GM12873 (cell line): ENCODE results near the gene PPP4R1.
A peak's percentile ranks its signal among the peaks of the same experiment; 100 is the strongest.

Experiments
- CTCF ChIP-seq: IDR thresholded peaks from 2 replicates; pipeline ENCODE4 v1.5.1; 2012; ENCODE audit warnings: low read depth, mild to moderate bottlenecking, moderate library complexity, low read length, control low read depth; ENCODE audit not compliant: insufficient read depth; ENCODE audit errors: missing control alignments

PPP4R1 gene, protein sequence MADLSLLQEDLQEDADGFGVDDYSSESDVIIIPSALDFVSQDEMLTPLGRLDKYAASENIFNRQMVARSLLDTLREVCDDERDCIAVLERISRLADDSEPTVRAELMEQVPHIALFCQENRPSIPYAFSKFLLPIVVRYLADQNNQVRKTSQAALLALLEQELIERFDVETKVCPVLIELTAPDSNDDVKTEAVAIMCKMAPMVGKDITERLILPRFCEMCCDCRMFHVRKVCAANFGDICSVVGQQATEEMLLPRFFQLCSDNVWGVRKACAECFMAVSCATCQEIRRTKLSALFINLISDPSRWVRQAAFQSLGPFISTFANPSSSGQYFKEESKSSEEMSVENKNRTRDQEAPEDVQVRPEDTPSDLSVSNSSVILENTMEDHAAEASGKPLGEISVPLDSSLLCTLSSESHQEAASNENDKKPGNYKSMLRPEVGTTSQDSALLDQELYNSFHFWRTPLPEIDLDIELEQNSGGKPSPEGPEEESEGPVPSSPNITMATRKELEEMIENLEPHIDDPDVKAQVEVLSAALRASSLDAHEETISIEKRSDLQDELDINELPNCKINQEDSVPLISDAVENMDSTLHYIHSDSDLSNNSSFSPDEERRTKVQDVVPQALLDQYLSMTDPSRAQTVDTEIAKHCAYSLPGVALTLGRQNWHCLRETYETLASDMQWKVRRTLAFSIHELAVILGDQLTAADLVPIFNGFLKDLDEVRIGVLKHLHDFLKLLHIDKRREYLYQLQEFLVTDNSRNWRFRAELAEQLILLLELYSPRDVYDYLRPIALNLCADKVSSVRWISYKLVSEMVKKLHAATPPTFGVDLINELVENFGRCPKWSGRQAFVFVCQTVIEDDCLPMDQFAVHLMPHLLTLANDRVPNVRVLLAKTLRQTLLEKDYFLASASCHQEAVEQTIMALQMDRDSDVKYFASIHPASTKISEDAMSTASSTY

DNA sequence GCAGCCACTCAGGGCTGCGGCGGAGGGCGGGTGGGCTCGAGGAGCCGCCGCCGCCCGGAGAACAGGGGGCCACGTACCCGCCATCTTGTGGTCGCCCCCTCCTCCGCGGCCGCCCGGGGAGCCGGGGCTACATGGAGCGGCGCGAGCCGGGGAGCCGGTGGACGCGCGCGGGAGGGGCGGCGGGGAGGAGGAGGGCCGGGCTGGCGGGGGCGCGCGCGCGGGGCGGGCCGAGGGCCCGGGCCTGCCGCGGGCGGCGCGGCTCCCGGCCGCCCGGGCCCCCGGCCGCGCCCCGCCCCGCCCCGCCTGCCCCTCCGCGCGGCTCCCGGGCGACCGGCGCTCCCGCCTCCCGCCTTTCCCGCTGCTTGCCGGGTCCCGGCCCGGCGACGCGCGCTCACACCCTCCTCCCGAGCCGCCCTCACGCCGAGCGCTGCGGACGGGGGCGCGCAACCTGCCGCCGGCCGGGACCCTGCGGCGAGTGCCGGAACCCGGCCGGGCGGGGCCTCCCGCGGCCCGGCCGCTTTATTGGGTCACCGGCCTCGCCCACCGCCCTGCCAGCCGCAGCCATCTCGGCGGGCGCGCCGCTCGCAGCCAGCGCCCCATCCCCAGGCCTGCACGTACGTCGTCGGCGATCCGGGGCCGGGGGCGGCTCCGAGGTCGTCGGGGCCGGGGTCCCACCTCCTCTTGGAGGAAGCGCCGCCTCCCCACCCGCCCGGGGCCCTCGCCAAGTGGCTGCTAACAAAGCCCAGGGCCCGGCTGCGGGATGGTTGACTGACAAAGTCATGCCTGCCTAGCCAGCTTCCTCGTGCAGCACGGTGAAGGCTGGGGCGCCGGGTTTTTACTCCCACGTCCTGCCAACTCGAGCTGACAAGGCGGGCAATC is at the start of gene PPP4R1:
Gene PPP4R1, minus strand, starts transcription at position 159 of the 879 bp plus-strand sequence. Its CDS starts 75 bp downstream, at position 84.
- no peak for TF ChIP-seq CTCF

DNA sequence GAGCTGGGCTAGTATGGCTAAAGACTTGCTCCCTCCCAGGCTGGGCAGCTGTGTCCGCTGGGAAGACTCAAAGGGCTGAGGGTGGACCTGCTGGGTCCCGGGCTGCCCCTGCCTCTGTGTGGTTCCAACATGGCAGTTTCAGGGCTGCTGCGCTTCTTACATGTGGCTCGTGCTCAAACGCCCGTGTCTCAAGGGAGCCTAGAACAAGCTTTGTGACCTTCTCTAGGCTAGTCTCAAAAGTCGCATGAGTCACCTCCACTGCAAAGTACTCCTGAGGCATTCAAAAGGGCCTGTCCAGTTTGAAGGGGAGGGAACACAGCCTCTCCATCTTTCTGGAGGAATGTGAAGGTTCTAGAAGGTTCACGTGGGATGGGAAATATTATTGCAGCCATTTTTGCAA is 49.0 kb upstream of the PPP4R1 start:
- TF ChIP-seq CTCF, result no peak

DNA sequence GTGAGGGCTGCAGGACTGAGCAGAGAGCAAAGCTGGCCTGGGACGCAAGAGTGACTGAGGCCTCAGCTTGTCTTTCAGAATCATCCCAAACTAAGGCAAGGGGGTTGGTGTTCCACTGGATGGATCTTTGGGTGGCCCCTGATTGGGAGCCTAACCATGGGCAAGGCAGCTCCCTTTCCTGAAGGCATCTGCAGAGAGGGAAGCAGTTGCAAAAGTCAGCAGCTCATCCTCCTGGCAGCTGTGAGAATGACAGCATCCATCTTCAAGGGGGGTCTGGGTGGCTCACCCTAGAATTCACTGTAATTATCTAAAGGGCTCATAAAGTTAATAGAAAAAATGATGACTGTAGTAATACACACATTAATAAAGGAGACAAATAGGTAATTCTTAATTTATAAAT is 47.2 kb upstream of the PPP4R1 start:
- TF ChIP-seq CTCF, result peak; percentile 23

DNA sequence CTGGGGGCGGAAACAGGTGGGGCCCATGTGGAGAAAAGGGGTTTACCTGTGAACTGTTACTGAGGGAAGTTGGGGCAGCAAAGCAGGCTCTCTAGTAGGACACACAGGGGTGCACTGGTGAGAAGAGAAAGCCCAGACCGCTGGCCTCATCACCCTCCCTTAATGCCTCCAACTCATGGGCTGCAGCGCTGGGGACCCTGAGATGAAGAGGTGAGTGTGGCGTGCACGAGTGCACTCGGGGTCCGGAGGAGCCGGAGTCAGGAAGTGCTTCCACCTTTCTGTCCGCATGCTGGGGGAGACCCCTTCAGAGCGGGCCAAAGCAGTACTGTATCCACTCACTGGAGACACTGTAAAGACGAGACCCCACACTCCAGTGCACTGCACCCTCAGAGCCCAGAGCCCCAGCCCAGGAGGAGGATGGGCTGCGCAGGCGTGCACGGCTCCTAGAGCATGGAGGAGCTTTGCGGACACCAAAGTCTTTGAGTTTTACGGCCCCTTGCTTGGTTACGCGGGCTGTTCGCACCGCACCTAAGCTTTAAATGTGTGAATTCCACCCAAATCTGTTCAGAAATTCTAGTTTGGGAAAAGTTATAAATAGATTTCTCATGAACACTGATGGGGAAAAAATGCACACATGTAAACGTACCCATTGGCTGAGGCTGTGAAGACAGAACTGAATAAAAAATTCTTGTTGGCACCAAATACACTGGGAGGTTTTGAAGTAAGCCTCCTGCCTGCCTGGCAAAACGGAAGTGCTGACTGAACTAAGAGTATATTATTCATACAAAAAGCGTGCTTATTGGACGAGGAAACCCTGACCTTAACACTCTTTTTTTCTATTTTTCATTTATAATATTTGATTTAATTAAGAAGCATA is 45.4 kb upstream of the PPP4R1 start:
- no peak for TF ChIP-seq CTCF

GRCh38 chr18:9658087-9658641 is 43.8 kb upstream of the PPP4R1 start:
- no peak for TF ChIP-seq CTCF

GRCh38 chr18:9655232-9655767 is 40.9 kb upstream of the PPP4R1 start:
- TF ChIP-seq CTCF, result no peak
